Keratinocyte (primary cell): ENCODE results near the gene RAPGEF1.

Experiments
- EZH2 ChIP-seq: IDR thresholded peaks from one replicate; pipeline ENCODE4 v1.6.1; 2012; ENCODE audit warnings: inconsistent platforms, mild to moderate bottlenecking, low read length, moderate library complexity
- TF ChIP-seq, protein P1 (sequence below), 3 experiments: IDR thresholded peaks in 1 of 3; conservative IDR thresholded peaks in 1 of 3; optimal IDR thresholded peaks in 1 of 3; 2 replicates in 2 of 3; 3 replicates in 1 of 3; pipeline versions ENCODE3 to v1.5.1; 2011; ENCODE audit warnings: low read length in 3 of 3, mild to moderate bottlenecking in 3 of 3, moderate library complexity in 2 of 3, control low read depth in 1 of 3, inconsistent platforms in 1 of 3; ENCODE audit not compliant: insufficient read depth in 2 of 3; ENCODE audit errors: extremely low read depth in 1 of 3

DNA sequence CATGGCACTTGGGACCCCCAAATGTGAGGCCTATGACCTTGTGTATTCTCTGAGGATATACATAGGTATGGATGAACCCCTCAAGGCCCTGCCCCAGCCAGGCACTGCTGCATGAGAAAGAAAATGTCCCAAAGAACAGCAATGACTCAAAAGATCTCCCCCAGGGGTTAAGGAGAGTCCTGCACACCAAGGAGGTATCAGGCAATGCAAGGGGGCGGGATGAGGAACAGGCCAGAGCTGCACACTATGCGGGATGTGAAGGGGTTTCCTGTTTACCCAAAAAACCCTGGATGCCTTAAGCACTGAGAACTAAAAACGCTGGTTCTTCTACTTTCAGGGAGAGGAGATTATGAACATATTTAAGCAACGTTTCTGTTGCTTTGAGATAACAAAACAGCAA lies 3.4 kb downstream of the RAPGEF1 start:
- TF ChIP-seq, protein P1, sequence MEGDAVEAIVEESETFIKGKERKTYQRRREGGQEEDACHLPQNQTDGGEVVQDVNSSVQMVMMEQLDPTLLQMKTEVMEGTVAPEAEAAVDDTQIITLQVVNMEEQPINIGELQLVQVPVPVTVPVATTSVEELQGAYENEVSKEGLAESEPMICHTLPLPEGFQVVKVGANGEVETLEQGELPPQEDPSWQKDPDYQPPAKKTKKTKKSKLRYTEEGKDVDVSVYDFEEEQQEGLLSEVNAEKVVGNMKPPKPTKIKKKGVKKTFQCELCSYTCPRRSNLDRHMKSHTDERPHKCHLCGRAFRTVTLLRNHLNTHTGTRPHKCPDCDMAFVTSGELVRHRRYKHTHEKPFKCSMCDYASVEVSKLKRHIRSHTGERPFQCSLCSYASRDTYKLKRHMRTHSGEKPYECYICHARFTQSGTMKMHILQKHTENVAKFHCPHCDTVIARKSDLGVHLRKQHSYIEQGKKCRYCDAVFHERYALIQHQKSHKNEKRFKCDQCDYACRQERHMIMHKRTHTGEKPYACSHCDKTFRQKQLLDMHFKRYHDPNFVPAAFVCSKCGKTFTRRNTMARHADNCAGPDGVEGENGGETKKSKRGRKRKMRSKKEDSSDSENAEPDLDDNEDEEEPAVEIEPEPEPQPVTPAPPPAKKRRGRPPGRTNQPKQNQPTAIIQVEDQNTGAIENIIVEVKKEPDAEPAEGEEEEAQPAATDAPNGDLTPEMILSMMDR (optimal IDR thresholded peaks at IDR 0.05 in 1 of 3, IDR thresholded peaks at IDR 0.05 in 1 of 3, conservative IDR thresholded peaks at IDR 0.05 in 1 of 3; ENCODE audit: extremely low read depth in 1 of 3, insufficient read depth in 2 of 3, low read length in 3 of 3) = no peak
- TF ChIP-seq EZH2 = no peak
